B cell (primary cell): ENCODE measurements around the gene AREL1. TPM values are rescaled to one million over a fixed set of nuclear protein-coding genes. Genes with fewer than 3 reads are reported as not detected.

ENCODE experiments used
- ATAC-seq: fragments of 200-7000 bp; cut with Tn5 transposase; one replicate; pipeline ENCODE4 v1.10.0; 2021; ENCODE audit warnings: low read depth, mild to moderate bottlenecking, moderate number of reproducible peaks, moderate library complexity
- CTCF ChIA-PET: fragments of 350-600 bp; sonication (Branson Sonifier 250); formaldehyde crosslinking; loops from one replicate; lab custom pipeline; 2021; ENCODE audit warnings: antibody characterized with exemption, inconsistent platforms; lab: Charles Lee
- POLR2A ChIA-PET: fragments of 350-600 bp; sonication (Branson Sonifier 250); formaldehyde crosslinking; loops from one replicate; lab custom pipeline; 2021; ENCODE audit warnings: antibody characterized with exemption; lab: Charles Lee
- DNase-seq: peaks from one replicate; pipeline ENCODE4 v3.0.0; 2013
- H2AFZ ChIP-seq: 2 replicates; pipeline ENCODE4 v1.6.1; 2012; ENCODE audit warnings: mild to moderate bottlenecking, low read depth, low read length; ENCODE audit not compliant: insufficient read depth, poor library complexity, severe bottlenecking
- H3K27ac ChIP-seq, 2 donors: 1 replicate in 1 of 2; 2 replicates in 1 of 2; pipeline ENCODE4 v1.5.1; 2012 to 2013; ENCODE audit warnings: low read length in 2 of 2, mild to moderate bottlenecking in 2 of 2, moderate library complexity in 1 of 2
- H3K27me3 ChIP-seq, 4 experiments: fragments of 200-600 bp in 1 of 4; sonication (generic) in 1 of 4; replicated peaks in 1 of 4; 1 replicate in 2 of 4; 2 replicates in 2 of 4; pipeline versions ENCODE4 v1.6.1 to v1.7.0; 2013 to 2016; ENCODE audit warnings: low read length in 3 of 4, mild to moderate bottlenecking in 2 of 4, mixed read lengths in 1 of 4, moderate library complexity in 1 of 4; ENCODE audit not compliant: insufficient read depth in 4 of 4, control insufficient read depth in 3 of 4; ENCODE audit errors: control extremely low read depth in 1 of 4
- H3K36me3 ChIP-seq, 2 experiments: replicated peaks in 1 of 2; 1 replicate in 1 of 2; 2 replicates in 1 of 2; pipeline versions ENCODE4 v1.6.1 to v1.7.1; 2013; ENCODE audit warnings: low read length in 1 of 2; ENCODE audit not compliant: insufficient read depth in 2 of 2, control insufficient read depth in 1 of 2; ENCODE audit errors: control extremely low read depth in 1 of 2, extremely low read depth in 1 of 2
- H3K4me1 ChIP-seq, 2 donors: fragments of 200-600 bp in 1 of 2; sonication (generic) in 1 of 2; 1 replicate in 1 of 2; 2 replicates in 1 of 2; pipeline versions ENCODE4 v1.5.1 to v1.6.1; 2013 to 2017; ENCODE audit warnings: low read length in 2 of 2; ENCODE audit not compliant: control insufficient read depth in 2 of 2, insufficient read depth in 2 of 2
- H3K4me2 ChIP-seq: replicated peaks from 2 replicates; pipeline ENCODE3; 2012; ENCODE audit warnings: mild to moderate bottlenecking, low read depth, low read length; ENCODE audit not compliant: poor library complexity, severe bottlenecking
- H3K4me3 ChIP-seq, 5 experiments: fragments of 200-600 bp in 1 of 5; sonication (generic) in 1 of 5; 1 replicate in 3 of 5; 2 replicates in 2 of 5; pipeline versions ENCODE4 v1.5.1 to v1.7.0; 2011 to 2016; ENCODE audit warnings: low read length in 4 of 5, mild to moderate bottlenecking in 4 of 5, low read depth in 2 of 5, control low read depth in 1 of 5, moderate library complexity in 1 of 5; ENCODE audit not compliant: insufficient read depth in 1 of 5; ENCODE audit errors: control extremely low read depth in 1 of 5, extremely low read depth in 1 of 5
- H3K79me2 ChIP-seq: fragments of 200-600 bp; sonication (generic); one replicate; pipeline ENCODE4 v1.6.0; 2016; ENCODE audit warnings: low read length; ENCODE audit not compliant: control insufficient read depth, insufficient read depth
- H3K9ac ChIP-seq: fragments of 200-600 bp; sonication (generic); 2 replicates; pipeline ENCODE4 v1.6.1; 2017; ENCODE audit warnings: mild to moderate bottlenecking, low read length, moderate library complexity
- H3K9me3 ChIP-seq, 3 donors: one replicate each; pipeline versions ENCODE4 v1.6.1 to v1.7.1; 2013; ENCODE audit warnings: low read length in 2 of 3; ENCODE audit not compliant: control insufficient read depth in 2 of 3, insufficient read depth in 1 of 3; ENCODE audit errors: control extremely low read depth in 1 of 3
- H4K20me1 ChIP-seq: 2 replicates; pipeline ENCODE4 v1.6.0; 2012; ENCODE audit warnings: mild to moderate bottlenecking, low read length; ENCODE audit not compliant: insufficient read depth, control insufficient read depth, poor library complexity, severe bottlenecking
- H3K27ac Mint-ChIP-seq: one replicate; pipeline ENCODE4 v1.8.0; 2021; ENCODE audit warnings: mixed read lengths
- H3K27me3 Mint-ChIP-seq: one replicate; pipeline ENCODE4 v1.8.0; 2021; ENCODE audit warnings: mixed read lengths
- H3K4me1 Mint-ChIP-seq: one replicate; pipeline ENCODE4 v1.8.0; 2021; ENCODE audit warnings: mixed read lengths
- H3K4me3 Mint-ChIP-seq: one replicate; pipeline ENCODE4 v1.8.0; 2021; ENCODE audit warnings: mixed read lengths
- H3K9me3 Mint-ChIP-seq: one replicate; pipeline ENCODE4 v1.8.0; 2022; ENCODE audit warnings: mixed read lengths; ENCODE audit not compliant: insufficient read depth
- CTCF ChIP-seq: fragments of 200-600 bp; IDR thresholded peaks from one replicate; pipeline ENCODE4 v1.8.0; 2022; ENCODE audit warnings: antibody characterized with exemption, mild to moderate bottlenecking
- EZH2 ChIP-seq: IDR thresholded peaks from 2 replicates; pipeline ENCODE4 v1.6.1; 2012; ENCODE audit warnings: borderline replicate concordance, low read depth, mild to moderate bottlenecking, moderate library complexity, low read length; ENCODE audit not compliant: insufficient read depth, poor library complexity, severe bottlenecking
- WGBS: methylation state at CpG from one replicate; pipeline ENCODE4 v1.1.5; 2013; ENCODE audit warnings: missing lambda C conversion rate; ENCODE audit not compliant: insufficient coverage; 5-methylcytosine and 5-hydroxymethylcytosine counted together
- intact Hi-C: fragments of 100-400 bp; cut with micrococcal nuclease; formaldehyde crosslinking; loops from one replicate; pipeline ENCODE4 v1.10.0; 2022
- polyA plus RNA-seq: library from polyadenylated mRNA; depleted of rRNA; stranded (reverse); fragments of >200 nt; gene quantifications from 2 replicates; pipeline ENCODE4 v1.2.3, GENCODE V29; 2012
- total RNA-seq, 2 donors: library from RNA; stranded (reverse); fragments of 120-200 nt in 1 of 2; gene quantifications; 1 replicate in 1 of 2; 2 replicates in 1 of 2; pipeline versions ENCODE4 v1.2.3 to v1.2.4, GENCODE V29; 2013 to 2022

AREL1 gene
- total and polyA plus RNA-seq, 2 donors (not counting 1 experiment from before 2014, with no cell fraction given), result 19.2 to 39.4 TPM

- Mint-ChIP-seq H3K27me3 (peaks cover 18% of the 10 kb centered on the region), H3K4me3 (no peak overlapping the region), H3K4me1 (no peaks in the 10 kb centered on the region), H3K9me3 (no peaks in the 10 kb centered on the region), H3K27ac (no peak overlapping the region)
- H3K4me2 ChIP-seq, result no peak overlapping the region
- CTCF ChIA-PET, result no interaction called here
- 100% methylated on average over 4 of the region's 5 CpGs for WGBS
- H3K9me3 ChIP-seq, result no peaks in the 10 kb centered on the region
- ATAC-seq (no peak), DNase-seq (no peak)
- no peak overlapping the region for H3K9ac ChIP-seq
- H4K20me1 ChIP-seq, result no peaks in the 10 kb centered on the region
- H3K79me2 ChIP-seq, result no peaks in the 10 kb centered on the region
- H3K27me3 ChIP-seq, result peaks cover 0 to 10% (median 1%) of the 10 kb centered on the region in 4 experiments
- TF ChIP-seq CTCF (no peak), EZH2 (no peak)
- no peak overlapping the region for H3K4me3 ChIP-seq
- no peaks in the 10 kb centered on the region for H3K4me1 ChIP-seq
- H3K27ac ChIP-seq, result no peak overlapping the region
- no peak overlapping the region for H2AFZ ChIP-seq
- no peaks in the 10 kb centered on the region for H3K36me3 ChIP-seq
- intact Hi-C loops, result no loop called here
- POLR2A ChIA-PET, result no interaction called here
These were observed 67.6 kb downstream of the AREL1 start for GRCh38 chr14:74645244-74645643.

- no peak for DNase-seq
- Histone ChIP-seq H3K4me3 (no peak overlapping the region), H3K4me2 (no peak overlapping the region), H3K79me2 (no peaks in the 10 kb centered on the region), H4K20me1 (no peaks in the 10 kb centered on the region), H2AFZ (no peak overlapping the region), H3K36me3 (no peaks in the 10 kb centered on the region), H3K9me3 (no peaks in the 10 kb centered on the region), H3K27ac (no peak overlapping the region), H3K4me1 (no peaks in the 10 kb centered on the region), H3K9ac (no peak overlapping the region), H3K27me3 (peaks cover 0 to 12% (median 1%) of the 10 kb centered on the region in 4 experiments)
- no peaks in the 10 kb centered on the region for H3K4me1 Mint-ChIP-seq
- TF ChIP-seq CTCF, result no peak
- TF ChIP-seq EZH2, result no peak
- H3K27ac Mint-ChIP-seq, result no peak overlapping the region
- POLR2A ChIA-PET, result no interaction called here
- H3K27me3 Mint-ChIP-seq, result peaks cover 22% of the 10 kb centered on the region
- H3K4me3 Mint-ChIP-seq, result no peak overlapping the region
- CTCF ChIA-PET, result interaction anchor here (1.2 kb wide), 1 partner anchor 13 kb away, joined by 4 read pairs; no protein-coding TSS in a partner anchor
- over 99% methylated on average over 12 of the region's 12 CpGs for WGBS
- H3K9me3 Mint-ChIP-seq, result no peaks in the 10 kb centered on the region
- intact Hi-C loops, result no loop called here
- no peak for ATAC-seq
These were observed 71.1 kb downstream of the AREL1 start for GRCh38 chr14:74641601-74642391.
